GOT3 (cell line): ENCODE results near the gene PTDSS2.

Experiments used
- DNase-seq: peaks from one replicate; lab custom pipeline; 2025; ENCODE audit warnings: mixed read lengths; lab: John Stamatoyannopoulos, UW

The PTDSS2 gene

GRCh38 chr11:532986-533585 is 83.0 kb downstream of the PTDSS2 start:
- DNase-seq, result no peak

- DNase-seq, result no peak
Measured at GRCh38 chr11:533586-534395, 83.7 kb downstream of the PTDSS2 start.

GRCh38 chr11:534396-535209 is 84.5 kb downstream of the PTDSS2 start:
- DNase-seq, result no peak

- DNase-seq, result no peak
Measured at GRCh38 chr11:535210-535518, 85.1 kb downstream of the PTDSS2 start.

- peak; percentile 60 for DNase-seq
Measured at GRCh38 chr11:535519-536454, 85.7 kb downstream of the PTDSS2 start, which contains the start of gene HRAS. TSS of gene HRAS (minus strand) at chr11:535576.

GRCh38 chr11:536841-537621 is 87.0 kb downstream of the PTDSS2 start, which contains the start of gene LRRC56:
TSS of gene LRRC56 (plus strand) at chr11:537527. CDS start at chr11:540685, 3,158 bp downstream.
- DNase-seq, result no peak

- DNase-seq, result no peak
Measured at GRCh38 chr11:537622-538430, 87.7 kb downstream of the PTDSS2 start.

- no peak for DNase-seq
Measured at GRCh38 chr11:538431-539051, 88.5 kb downstream of the PTDSS2 start.

GRCh38 chr11:539971-540481 is 89.9 kb downstream of the PTDSS2 start:
- DNase-seq, result no peak
